Measurements from ENCODE around the gene PARD3B.

PARD3B gene

DNA sequence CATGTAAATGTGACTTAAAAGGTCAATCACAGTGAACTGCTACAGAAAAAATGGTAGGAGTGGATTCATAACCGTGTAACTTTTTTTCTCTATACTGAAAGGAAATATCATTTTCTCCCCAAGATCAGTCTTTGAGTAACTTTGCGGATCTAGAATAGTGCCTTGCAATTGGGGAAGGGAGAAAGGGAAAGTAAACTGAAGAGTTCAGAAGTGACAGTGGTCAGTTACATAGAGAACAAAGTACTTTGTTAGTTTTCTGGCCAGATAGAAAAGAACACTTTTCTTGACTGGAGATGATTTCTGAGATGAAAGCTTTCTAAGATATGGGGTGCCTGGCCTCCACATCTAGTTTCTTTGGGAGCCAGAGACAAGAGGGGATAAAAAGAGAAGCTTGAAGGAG is 26.6 kb downstream of the PARD3B start:
- no peaks in the 10 kb centered on the region for H4K20me1 ChIP-seq (ENCODE audit: low read depth, low read length)
- no peak overlapping the region for H2AFZ ChIP-seq (ENCODE audit: low read depth, low read length, severe bottlenecking)
- H3F3A ChIP-seq (ENCODE audit: insufficient read depth) = no peaks in the 10 kb centered on the region
- H3K9me3 ChIP-seq (ENCODE audit: insufficient read depth, low read length) = no peaks in the 10 kb centered on the region
- no peak overlapping the region for H3K9ac ChIP-seq (ENCODE audit: low read length)
- no peaks in the 10 kb centered on the region for H3K36me3 ChIP-seq (ENCODE audit: low read length)
- H3K27ac ChIP-seq (ENCODE audit: low read depth, low read length) = no peak overlapping the region
- no peaks in the 10 kb centered on the region for H3K9me2 ChIP-seq (replicated peaks; ENCODE audit: insufficient read depth, low read length)
- TF ChIP-seq, protein P1, sequence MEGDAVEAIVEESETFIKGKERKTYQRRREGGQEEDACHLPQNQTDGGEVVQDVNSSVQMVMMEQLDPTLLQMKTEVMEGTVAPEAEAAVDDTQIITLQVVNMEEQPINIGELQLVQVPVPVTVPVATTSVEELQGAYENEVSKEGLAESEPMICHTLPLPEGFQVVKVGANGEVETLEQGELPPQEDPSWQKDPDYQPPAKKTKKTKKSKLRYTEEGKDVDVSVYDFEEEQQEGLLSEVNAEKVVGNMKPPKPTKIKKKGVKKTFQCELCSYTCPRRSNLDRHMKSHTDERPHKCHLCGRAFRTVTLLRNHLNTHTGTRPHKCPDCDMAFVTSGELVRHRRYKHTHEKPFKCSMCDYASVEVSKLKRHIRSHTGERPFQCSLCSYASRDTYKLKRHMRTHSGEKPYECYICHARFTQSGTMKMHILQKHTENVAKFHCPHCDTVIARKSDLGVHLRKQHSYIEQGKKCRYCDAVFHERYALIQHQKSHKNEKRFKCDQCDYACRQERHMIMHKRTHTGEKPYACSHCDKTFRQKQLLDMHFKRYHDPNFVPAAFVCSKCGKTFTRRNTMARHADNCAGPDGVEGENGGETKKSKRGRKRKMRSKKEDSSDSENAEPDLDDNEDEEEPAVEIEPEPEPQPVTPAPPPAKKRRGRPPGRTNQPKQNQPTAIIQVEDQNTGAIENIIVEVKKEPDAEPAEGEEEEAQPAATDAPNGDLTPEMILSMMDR (IDR thresholded peaks at IDR 0.05; ENCODE audit: insufficient read depth, low read length, poor library complexity, severe bottlenecking) = no peak
- no peak for TF ChIP-seq EZH2phosphoT487 (conservative IDR thresholded peaks at IDR 0.05; ENCODE audit: low read length)
- no peak overlapping the region for H3K4me2 ChIP-seq (ENCODE audit: low read depth, low read length, poor library complexity, severe bottlenecking)
- no peaks in the 10 kb centered on the region for H3K79me2 ChIP-seq (ENCODE audit: insufficient read depth, low read length)
- no peaks in the 10 kb centered on the region for H3K27me3 ChIP-seq (ENCODE audit: low read length)
- no peak overlapping the region for H3K4me3 ChIP-seq (ENCODE audit: insufficient read depth, low read length, poor library complexity, severe bottlenecking)

DNA sequence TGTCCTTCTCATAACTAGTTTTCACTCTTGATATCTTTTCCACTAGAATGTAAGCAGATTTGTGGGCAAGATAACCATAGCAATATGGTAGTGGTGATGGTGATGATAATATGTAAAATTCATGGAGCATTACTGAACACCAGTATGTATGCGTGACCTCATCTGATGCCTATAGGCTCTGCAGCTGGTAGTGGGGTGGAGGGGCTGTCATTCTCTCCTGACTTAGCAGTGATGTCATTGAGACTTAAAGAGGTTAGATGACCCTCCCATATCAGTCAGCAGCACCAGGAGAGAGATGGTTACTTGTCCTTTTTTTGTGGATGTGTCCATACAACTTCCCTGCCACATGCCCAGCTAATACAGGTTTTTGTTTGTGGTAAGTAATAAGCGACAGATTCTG is 27.9 kb downstream of the PARD3B start:
- Histone ChIP-seq H3K4me3 (ENCODE audit: insufficient read depth, low read length, poor library complexity, severe bottlenecking) (no peak overlapping the region), H3K36me3 (ENCODE audit: low read length) (no peaks in the 10 kb centered on the region), H3K9me3 (ENCODE audit: insufficient read depth, low read length) (no peaks in the 10 kb centered on the region), H3K27ac (ENCODE audit: low read depth, low read length) (no peak overlapping the region), H3K4me2 (ENCODE audit: low read depth, low read length, poor library complexity, severe bottlenecking) (no peak overlapping the region), H3K79me2 (ENCODE audit: insufficient read depth, low read length) (no peaks in the 10 kb centered on the region), H3K9me2 (replicated peaks; ENCODE audit: insufficient read depth, low read length) (no peaks in the 10 kb centered on the region), H3K27me3 (ENCODE audit: low read length) (no peaks in the 10 kb centered on the region), H3F3A (ENCODE audit: insufficient read depth) (no peaks in the 10 kb centered on the region), H3K9ac (ENCODE audit: low read length) (no peak overlapping the region), H4K20me1 (ENCODE audit: low read depth, low read length) (no peaks in the 10 kb centered on the region), H2AFZ (ENCODE audit: low read depth, low read length, severe bottlenecking) (no peak overlapping the region)
- TF ChIP-seq EZH2phosphoT487 (conservative IDR thresholded peaks at IDR 0.05; ENCODE audit: low read length) = no peak
- TF ChIP-seq, protein P1 (IDR thresholded peaks at IDR 0.05; ENCODE audit: insufficient read depth, low read length, poor library complexity, severe bottlenecking) = no peak

DNA sequence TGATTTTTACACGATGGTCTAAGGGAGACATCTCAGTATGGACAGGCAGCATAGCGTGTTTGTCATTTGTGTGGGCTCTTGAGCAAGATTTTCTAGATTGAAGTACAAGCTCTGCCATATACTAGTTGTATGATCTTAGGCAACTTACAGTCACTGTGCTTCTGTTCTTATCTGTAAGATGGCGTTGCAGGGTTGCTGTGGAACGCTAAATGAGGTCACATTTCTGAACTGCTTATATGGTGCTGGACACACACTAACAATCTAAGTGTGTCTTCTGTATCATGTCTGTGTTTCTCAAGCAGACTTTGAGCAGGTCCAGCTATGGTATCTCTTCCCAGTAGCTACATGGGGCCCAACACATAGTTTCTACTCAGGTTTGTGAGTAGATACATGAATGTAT is 29.2 kb downstream of the PARD3B start:
- Histone ChIP-seq H3K9me2 (replicated peaks; ENCODE audit: insufficient read depth, low read length) (no peaks in the 10 kb centered on the region), H3K4me2 (ENCODE audit: low read depth, low read length, poor library complexity, severe bottlenecking) (no peak overlapping the region), H3K36me3 (ENCODE audit: low read length) (no peaks in the 10 kb centered on the region), H3K9me3 (ENCODE audit: insufficient read depth, low read length) (no peaks in the 10 kb centered on the region), H3K27me3 (ENCODE audit: low read length) (no peaks in the 10 kb centered on the region), H2AFZ (ENCODE audit: low read depth, low read length, severe bottlenecking) (no peak overlapping the region), H3F3A (ENCODE audit: insufficient read depth) (no peaks in the 10 kb centered on the region), H3K27ac (ENCODE audit: low read depth, low read length) (no peak overlapping the region), H3K79me2 (ENCODE audit: insufficient read depth, low read length) (no peaks in the 10 kb centered on the region), H3K9ac (ENCODE audit: low read length) (no peak overlapping the region), H3K4me3 (ENCODE audit: insufficient read depth, low read length, poor library complexity, severe bottlenecking) (no peak overlapping the region), H4K20me1 (ENCODE audit: low read depth, low read length) (no peaks in the 10 kb centered on the region)
- TF ChIP-seq, protein P1 (IDR thresholded peaks at IDR 0.05; ENCODE audit: insufficient read depth, low read length, poor library complexity, severe bottlenecking) = no peak
- no peak for TF ChIP-seq EZH2phosphoT487 (conservative IDR thresholded peaks at IDR 0.05; ENCODE audit: low read length)

All from SU-DHL-6 (cell line).